Nephron (organoid): ENCODE results near the gene SHISA3.
A peak's percentile ranks its signal among the peaks of the same experiment; 100 is the strongest.

Source experiments
- H3K27ac Mint-ChIP-seq, 3 experiments: 2 replicates each; pipeline ENCODE4 v1.8.0; 2020; ENCODE audit warnings: mixed read lengths in 3 of 3, mild to moderate bottlenecking in 2 of 3, moderate library complexity in 1 of 3
- H3K27me3 Mint-ChIP-seq: 2 replicates; pipeline ENCODE4 v1.8.0; 2021; ENCODE audit warnings: low read depth, mild to moderate bottlenecking, moderate library complexity, mixed read lengths
- H3K36me3 Mint-ChIP-seq: 2 replicates; pipeline ENCODE4 v1.8.0; 2020; ENCODE audit warnings: low read depth, mixed read lengths
- H3K4me1 Mint-ChIP-seq: 2 replicates; pipeline ENCODE4 v1.8.0; 2020; ENCODE audit warnings: mixed read lengths
- H3K4me3 Mint-ChIP-seq, 3 experiments: 2 replicates each; pipeline ENCODE4 v1.8.0; 2020; ENCODE audit warnings: mild to moderate bottlenecking in 3 of 3, mixed read lengths in 3 of 3, moderate library complexity in 2 of 3
- H3K9me3 Mint-ChIP-seq: 2 replicates; pipeline ENCODE4 v1.8.0; 2020; ENCODE audit warnings: mixed read lengths
- TF ChIP-seq, protein P1 (sequence below), 3 experiments: fragments of 200-600 bp; sonication (generic); IDR thresholded peaks; one replicate each; pipeline ENCODE4 v1.5.0; 2021; ENCODE audit warnings: antibody characterized with exemption in 3 of 3; ENCODE audit not compliant: unreplicated experiment in 3 of 3

The SHISA3 gene

GRCh38 chr4:42415281-42415680, 18.0 kb downstream of the SHISA3 start:
- TF ChIP-seq, protein P1, sequence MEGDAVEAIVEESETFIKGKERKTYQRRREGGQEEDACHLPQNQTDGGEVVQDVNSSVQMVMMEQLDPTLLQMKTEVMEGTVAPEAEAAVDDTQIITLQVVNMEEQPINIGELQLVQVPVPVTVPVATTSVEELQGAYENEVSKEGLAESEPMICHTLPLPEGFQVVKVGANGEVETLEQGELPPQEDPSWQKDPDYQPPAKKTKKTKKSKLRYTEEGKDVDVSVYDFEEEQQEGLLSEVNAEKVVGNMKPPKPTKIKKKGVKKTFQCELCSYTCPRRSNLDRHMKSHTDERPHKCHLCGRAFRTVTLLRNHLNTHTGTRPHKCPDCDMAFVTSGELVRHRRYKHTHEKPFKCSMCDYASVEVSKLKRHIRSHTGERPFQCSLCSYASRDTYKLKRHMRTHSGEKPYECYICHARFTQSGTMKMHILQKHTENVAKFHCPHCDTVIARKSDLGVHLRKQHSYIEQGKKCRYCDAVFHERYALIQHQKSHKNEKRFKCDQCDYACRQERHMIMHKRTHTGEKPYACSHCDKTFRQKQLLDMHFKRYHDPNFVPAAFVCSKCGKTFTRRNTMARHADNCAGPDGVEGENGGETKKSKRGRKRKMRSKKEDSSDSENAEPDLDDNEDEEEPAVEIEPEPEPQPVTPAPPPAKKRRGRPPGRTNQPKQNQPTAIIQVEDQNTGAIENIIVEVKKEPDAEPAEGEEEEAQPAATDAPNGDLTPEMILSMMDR (IDR thresholded peaks at IDR 0.05; ENCODE audit: unreplicated experiment in 3 of 3), result no peak
- peaks cover 7% of the 10 kb centered on the region for H3K27me3 Mint-ChIP-seq
- no peaks in the 10 kb centered on the region for H3K36me3 Mint-ChIP-seq
- H3K9me3 Mint-ChIP-seq, result no peaks in the 10 kb centered on the region
- no peak overlapping the region for H3K4me3 Mint-ChIP-seq
- H3K27ac Mint-ChIP-seq, result peak overlapping the region in 1 of 3 experiments; percentile 56
- peaks cover 21% of the 10 kb centered on the region for H3K4me1 Mint-ChIP-seq

DNA sequence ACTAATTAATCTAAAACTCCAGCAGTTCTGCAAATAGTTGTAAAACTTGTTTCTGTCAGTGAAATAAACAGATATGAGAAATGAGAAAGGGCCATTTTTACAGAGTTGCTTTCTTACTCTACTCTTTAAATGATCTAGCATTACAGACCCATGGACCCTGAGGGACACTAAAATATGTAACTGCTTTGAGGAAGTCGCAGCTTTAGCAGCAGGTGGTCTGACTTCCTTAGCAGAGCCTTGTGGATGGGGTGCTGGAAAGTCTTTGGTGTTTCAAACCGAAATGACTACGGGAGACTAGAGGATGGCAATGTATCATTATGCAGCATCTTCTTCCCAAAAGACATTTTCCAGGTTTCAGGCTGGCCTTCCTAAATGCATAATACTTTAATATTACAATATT, 18.7 kb downstream of the SHISA3 start:
- Mint-ChIP-seq H3K4me1 (peaks cover 18% of the 10 kb centered on the region), H3K27me3 (peaks cover 7% of the 10 kb centered on the region), H3K27ac (peak overlapping the region in 1 of 3 experiments; percentile 46), H3K36me3 (no peaks in the 10 kb centered on the region), H3K4me3 (no peak overlapping the region), H3K9me3 (no peaks in the 10 kb centered on the region)
- TF ChIP-seq, protein P1 (IDR thresholded peaks at IDR 0.05; ENCODE audit: unreplicated experiment in 3 of 3), result no peak

DNA sequence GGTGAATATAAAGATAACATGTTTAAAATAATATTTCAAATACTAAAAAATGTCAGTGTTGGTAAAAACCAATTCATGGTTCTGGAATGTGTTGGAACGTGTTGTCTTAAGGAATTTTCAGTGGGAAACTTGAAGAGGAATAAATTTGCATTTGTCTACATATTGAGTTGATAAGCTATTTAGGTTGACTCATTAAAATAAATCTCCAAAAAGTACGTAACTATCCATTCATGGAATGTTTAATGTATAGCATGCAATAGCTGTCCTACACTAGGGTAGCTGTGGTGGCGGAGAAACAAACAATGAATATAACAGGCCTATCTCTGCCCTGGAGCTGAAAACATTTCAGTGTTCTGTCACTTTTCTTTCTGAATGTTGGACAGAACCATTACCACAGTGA, 20.3 kb downstream of the SHISA3 start:
- Mint-ChIP-seq H3K4me1 (peaks cover 13% of the 10 kb centered on the region), H3K27me3 (peaks cover 6% of the 10 kb centered on the region), H3K9me3 (no peaks in the 10 kb centered on the region), H3K36me3 (peaks cover 5% of the 10 kb centered on the region), H3K27ac (no peak overlapping the region), H3K4me3 (no peak overlapping the region)
- TF ChIP-seq, protein P1 (IDR thresholded peaks at IDR 0.05; ENCODE audit: unreplicated experiment in 3 of 3), result no peak

- H3K9me3 Mint-ChIP-seq, result no peaks in the 10 kb centered on the region
- no peaks in the 10 kb centered on the region for H3K27me3 Mint-ChIP-seq
- no peak overlapping the region for H3K27ac Mint-ChIP-seq
- TF ChIP-seq, protein P1 (IDR thresholded peaks at IDR 0.05; ENCODE audit: unreplicated experiment in 3 of 3), result no peak
- peaks cover 5% of the 10 kb centered on the region for H3K4me1 Mint-ChIP-seq
- H3K36me3 Mint-ChIP-seq, result peaks cover 5% of the 10 kb centered on the region
- H3K4me3 Mint-ChIP-seq, result no peak overlapping the region
These were observed 22.9 kb downstream of the SHISA3 start for GRCh38 chr4:42420140-42420539.

- no peak overlapping the region for H3K27ac Mint-ChIP-seq
- H3K36me3 Mint-ChIP-seq, result peaks cover 5% of the 10 kb centered on the region
- no peaks in the 10 kb centered on the region for H3K4me1 Mint-ChIP-seq
- TF ChIP-seq, protein P1 (IDR thresholded peaks at IDR 0.05; ENCODE audit: unreplicated experiment in 3 of 3), result no peak
- H3K9me3 Mint-ChIP-seq, result no peaks in the 10 kb centered on the region
- no peak overlapping the region for H3K4me3 Mint-ChIP-seq
- no peaks in the 10 kb centered on the region for H3K27me3 Mint-ChIP-seq
These were observed 28.1 kb downstream of the SHISA3 start for GRCh38 chr4:42425146-42426065.

DNA sequence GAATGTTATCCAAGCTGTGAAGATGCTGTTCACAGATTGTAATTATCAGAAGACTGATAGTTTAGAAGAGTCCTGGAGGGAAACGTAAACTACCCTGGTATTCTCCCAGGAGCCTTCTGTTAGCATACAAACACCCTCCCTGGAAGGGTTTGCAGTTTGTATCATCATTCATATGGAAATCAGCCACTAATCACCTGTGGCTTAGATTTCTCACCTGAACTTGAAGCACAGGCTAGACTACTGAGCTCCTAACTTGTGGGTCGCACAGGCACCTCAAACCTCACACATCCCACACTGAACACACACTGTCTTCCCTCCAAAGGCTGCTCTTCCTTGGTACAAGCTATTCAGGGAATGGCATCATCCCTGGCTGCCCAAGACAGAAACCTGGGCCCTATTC, 30.7 kb downstream of the SHISA3 start:
- no peaks in the 10 kb centered on the region for H3K36me3 Mint-ChIP-seq
- H3K4me3 Mint-ChIP-seq, result no peak overlapping the region
- no peaks in the 10 kb centered on the region for H3K27me3 Mint-ChIP-seq
- no peaks in the 10 kb centered on the region for H3K9me3 Mint-ChIP-seq
- TF ChIP-seq, protein P1 (IDR thresholded peaks at IDR 0.05; ENCODE audit: unreplicated experiment in 3 of 3), result no peak
- no peak overlapping the region for H3K27ac Mint-ChIP-seq
- H3K4me1 Mint-ChIP-seq, result no peaks in the 10 kb centered on the region
